DND-41 (cell line): ENCODE measurements around the gene GIMD1.

Source experiments
- ATAC-seq: fragments of 200-7000 bp; cut with Tn5 transposase; 3 replicates; pipeline ENCODE4 v1.9.1; 2021; ENCODE audit warnings: low read depth; ENCODE audit not compliant: insufficient read depth
- DNase-seq: peaks from one replicate; pipeline ENCODE4 v3.0.0-alpha.2; 2020
- H2AFZ ChIP-seq: 2 replicates; pipeline ENCODE4 v1.6.0; 2012; ENCODE audit warnings: low read depth, low read length
- H3K27ac ChIP-seq: 2 replicates; pipeline ENCODE4 v1.5.1; 2012; ENCODE audit warnings: low read length, inconsistent platforms
- H3K27me3 ChIP-seq: fragments of 200-600 bp; sonication (generic); 2 replicates; pipeline ENCODE4 v1.6.0; 2012; ENCODE audit warnings: low read length, mild to moderate bottlenecking, inconsistent platforms; ENCODE audit not compliant: insufficient read depth, poor library complexity
- H3K36me3 ChIP-seq: 2 replicates; pipeline ENCODE4 v1.5.1; 2012; ENCODE audit warnings: low read length, inconsistent platforms; ENCODE audit not compliant: insufficient read depth
- H3K4me1 ChIP-seq: 2 replicates; pipeline ENCODE4 v1.5.1; 2012; ENCODE audit warnings: mild to moderate bottlenecking, low read length; ENCODE audit not compliant: insufficient read depth
- H3K4me2 ChIP-seq: 2 replicates; pipeline ENCODE4 v1.6.0; 2012; ENCODE audit warnings: mild to moderate bottlenecking, moderate library complexity, low read length, inconsistent platforms; ENCODE audit not compliant: insufficient read depth
- H3K4me3 ChIP-seq, 2 experiments: fragments of 200-600 bp in 1 of 2; shearing (Covaris generic) in 1 of 2; 2 replicates each; pipeline ENCODE4 v1.5.1; 2012 to 2016; ENCODE audit warnings: inconsistent platforms in 2 of 2, low read length in 2 of 2, mild to moderate bottlenecking in 2 of 2, low read depth in 1 of 2, moderate library complexity in 1 of 2
- H3K79me2 ChIP-seq: 2 replicates; pipeline ENCODE4 v1.6.0; 2012; ENCODE audit warnings: low read length, inconsistent platforms; ENCODE audit not compliant: insufficient read depth
- H3K9ac ChIP-seq: 2 replicates; pipeline ENCODE4 v1.6.0; 2012; ENCODE audit warnings: low read depth, mild to moderate bottlenecking, inconsistent platforms, low read length, moderate library complexity
- H3K9me3 ChIP-seq: 2 replicates; pipeline ENCODE4 v1.5.1; 2012; ENCODE audit warnings: low read length, moderate library complexity, mild to moderate bottlenecking, inconsistent platforms; ENCODE audit not compliant: insufficient read depth, severe bottlenecking
- H4K20me1 ChIP-seq: 2 replicates; pipeline ENCODE4 v1.6.0; 2012; ENCODE audit warnings: low read length; ENCODE audit not compliant: insufficient read depth
- EZH2 ChIP-seq: IDR thresholded peaks from 3 replicates; pipeline ENCODE4 v1.6.1; 2012; ENCODE audit warnings: borderline replicate concordance, low read depth, mild to moderate bottlenecking, moderate library complexity, low read length, inconsistent platforms; ENCODE audit not compliant: severe bottlenecking
- TF ChIP-seq, protein P1 (sequence below): IDR thresholded peaks from 2 replicates; pipeline ENCODE4 v1.5.1; 2012; ENCODE audit warnings: borderline replicate concordance, low read length, moderate library complexity, mild to moderate bottlenecking; ENCODE audit not compliant: poor library complexity, severe bottlenecking; ENCODE audit errors: extremely low read depth

Gene GIMD1

DNA sequence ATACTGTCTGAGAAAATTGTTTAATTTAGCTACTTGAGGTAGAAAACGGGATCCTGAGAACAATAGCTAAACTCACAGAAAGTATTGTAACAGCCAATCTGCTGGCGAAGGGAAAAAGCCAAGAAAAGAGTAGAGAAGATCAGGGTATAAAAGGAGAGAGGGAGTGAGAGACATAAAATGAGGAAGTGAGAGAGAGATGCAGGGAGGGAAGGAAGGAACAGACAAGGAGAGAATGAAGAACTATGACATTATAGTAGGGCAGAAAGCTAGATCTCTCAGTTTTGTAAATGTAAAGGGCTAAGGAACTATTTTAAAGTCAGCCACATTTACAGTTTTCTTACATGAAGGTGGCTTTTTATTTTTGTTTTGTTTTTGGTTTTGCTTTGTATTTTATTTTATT is 1.6 kb upstream of the GIMD1 start:
- no peaks in the 10 kb centered on the region for H3K36me3 ChIP-seq
- H4K20me1 ChIP-seq: no peaks in the 10 kb centered on the region
- H3K9me3 ChIP-seq: no peaks in the 10 kb centered on the region
- no peaks in the 10 kb centered on the region for H3K79me2 ChIP-seq
- TF ChIP-seq, protein P1, sequence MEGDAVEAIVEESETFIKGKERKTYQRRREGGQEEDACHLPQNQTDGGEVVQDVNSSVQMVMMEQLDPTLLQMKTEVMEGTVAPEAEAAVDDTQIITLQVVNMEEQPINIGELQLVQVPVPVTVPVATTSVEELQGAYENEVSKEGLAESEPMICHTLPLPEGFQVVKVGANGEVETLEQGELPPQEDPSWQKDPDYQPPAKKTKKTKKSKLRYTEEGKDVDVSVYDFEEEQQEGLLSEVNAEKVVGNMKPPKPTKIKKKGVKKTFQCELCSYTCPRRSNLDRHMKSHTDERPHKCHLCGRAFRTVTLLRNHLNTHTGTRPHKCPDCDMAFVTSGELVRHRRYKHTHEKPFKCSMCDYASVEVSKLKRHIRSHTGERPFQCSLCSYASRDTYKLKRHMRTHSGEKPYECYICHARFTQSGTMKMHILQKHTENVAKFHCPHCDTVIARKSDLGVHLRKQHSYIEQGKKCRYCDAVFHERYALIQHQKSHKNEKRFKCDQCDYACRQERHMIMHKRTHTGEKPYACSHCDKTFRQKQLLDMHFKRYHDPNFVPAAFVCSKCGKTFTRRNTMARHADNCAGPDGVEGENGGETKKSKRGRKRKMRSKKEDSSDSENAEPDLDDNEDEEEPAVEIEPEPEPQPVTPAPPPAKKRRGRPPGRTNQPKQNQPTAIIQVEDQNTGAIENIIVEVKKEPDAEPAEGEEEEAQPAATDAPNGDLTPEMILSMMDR: no peak
- TF ChIP-seq EZH2: no peak
- no peaks in the 10 kb centered on the region for H3K4me1 ChIP-seq
- no peak overlapping the region for H3K4me3 ChIP-seq
- H3K27ac ChIP-seq: no peak overlapping the region
- DNase-seq: no peak
- H3K4me2 ChIP-seq: no peak overlapping the region
- H3K9ac ChIP-seq: no peak overlapping the region
- no peak overlapping the region for H2AFZ ChIP-seq
- H3K27me3 ChIP-seq: peaks cover 10% of the 10 kb centered on the region
- ATAC-seq: no peak

DNA sequence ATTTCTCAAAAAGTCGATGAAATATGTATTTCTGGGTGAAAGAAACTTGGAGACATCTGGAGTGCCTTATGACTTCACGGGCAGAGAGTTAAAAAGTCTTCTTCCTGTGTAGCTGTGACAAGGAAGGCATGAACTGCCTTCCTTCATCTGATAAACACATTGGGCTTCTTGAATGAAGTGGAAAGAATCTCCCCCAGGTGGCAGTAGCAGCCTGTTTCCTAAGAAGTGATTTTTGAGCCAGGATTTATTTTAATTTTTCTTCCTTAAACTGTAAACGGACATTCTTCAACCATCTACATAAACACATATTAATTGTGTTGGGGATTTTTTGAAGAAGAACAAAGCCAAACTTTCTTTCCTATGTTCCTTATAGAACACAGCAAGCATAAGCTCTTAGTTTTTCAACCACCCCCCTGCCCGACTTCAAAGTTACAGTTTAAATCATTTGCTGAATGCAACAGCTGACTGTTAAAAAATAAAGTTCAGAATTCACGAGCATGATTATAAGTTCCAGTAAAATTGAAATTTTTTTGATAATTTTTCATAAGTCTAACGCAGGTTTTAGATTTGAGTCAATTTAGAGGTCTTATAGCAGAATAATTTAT is 980 bp upstream of the GIMD1 start:
- Histone ChIP-seq H3K4me2 (no peak overlapping the region), H3K79me2 (no peaks in the 10 kb centered on the region), H3K4me1 (no peaks in the 10 kb centered on the region), H3K9me3 (no peaks in the 10 kb centered on the region), H3K4me3 (no peak overlapping the region), H4K20me1 (no peaks in the 10 kb centered on the region), H3K27me3 (peaks cover 10% of the 10 kb centered on the region), H3K27ac (no peak overlapping the region), H2AFZ (no peak overlapping the region), H3K36me3 (no peaks in the 10 kb centered on the region), H3K9ac (no peak overlapping the region)
- TF ChIP-seq EZH2: no peak
- TF ChIP-seq, protein P1: peak; percentile 74
- ATAC-seq: peak; percentile 91
- peak; percentile 49 for DNase-seq

DNA sequence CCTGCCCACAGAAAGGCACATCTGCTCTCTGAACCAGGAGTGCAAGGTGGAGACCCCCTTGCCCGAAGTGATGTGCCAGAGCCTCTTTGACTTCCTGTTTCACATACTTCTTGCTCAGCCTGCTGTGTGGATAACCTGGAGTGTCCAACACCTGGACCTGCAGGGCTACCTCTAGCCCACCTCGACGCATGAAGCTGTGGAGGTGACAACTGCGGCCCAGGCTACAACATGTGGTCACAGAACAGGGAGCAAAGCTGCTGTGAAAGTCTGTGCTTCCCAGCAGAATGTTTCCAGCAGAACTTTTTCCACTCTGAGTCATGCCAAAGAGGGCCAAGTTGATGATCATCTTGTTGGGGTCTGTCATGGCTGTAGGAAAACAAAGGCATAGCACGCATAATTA is 1.5 kb downstream of the GIMD1 start:
- TF ChIP-seq EZH2: no peak
- TF ChIP-seq, protein P1: no peak
- ATAC-seq (no peak), DNase-seq (no peak)
- no peaks in the 10 kb centered on the region for H3K36me3 ChIP-seq
- H3K9me3 ChIP-seq: no peaks in the 10 kb centered on the region
- no peak overlapping the region for H3K4me2 ChIP-seq
- H3K79me2 ChIP-seq: no peaks in the 10 kb centered on the region
- H3K27me3 ChIP-seq: peaks cover 12% of the 10 kb centered on the region
- no peak overlapping the region for H3K9ac ChIP-seq
- H3K27ac ChIP-seq: no peak overlapping the region
- H3K4me3 ChIP-seq: no peak overlapping the region
- no peaks in the 10 kb centered on the region for H4K20me1 ChIP-seq
- no peak overlapping the region for H2AFZ ChIP-seq
- no peaks in the 10 kb centered on the region for H3K4me1 ChIP-seq
